Hepatocyte (in vitro differentiated cells): ENCODE measurements around the gene DAP. TPM values are rescaled to one million over a fixed set of nuclear protein-coding genes. Genes with fewer than 3 reads are reported as not detected.

ENCODE experiments used
- DNase-seq: peaks from one replicate; pipeline ENCODE4 v3.0.0-alpha.2; 2016; ENCODE audit warnings: low spot score
- H2AFZ ChIP-seq: fragments of 200-600 bp; sonication (generic); 2 replicates; pipeline ENCODE4 v1.6.0; 2016; ENCODE audit warnings: antibody characterized with exemption, mild to moderate bottlenecking
- H3K27ac ChIP-seq: fragments of 200-600 bp; sonication (generic); 2 replicates; pipeline ENCODE4 v1.5.1; 2016; ENCODE audit warnings: mild to moderate bottlenecking
- H3K27me3 ChIP-seq: fragments of 200-600 bp; sonication (generic); 2 replicates; pipeline ENCODE4 v1.6.1; 2016
- H3K36me3 ChIP-seq: fragments of 200-600 bp; sonication (generic); replicated peaks from 2 replicates; pipeline ENCODE4 v1.5.1; 2016; ENCODE audit warnings: low read depth; ENCODE audit not compliant: insufficient read depth
- H3K4me1 ChIP-seq: fragments of 200-600 bp; sonication (generic); 2 replicates; pipeline ENCODE4 v1.5.1; 2016; ENCODE audit warnings: mild to moderate bottlenecking, moderate library complexity; ENCODE audit not compliant: insufficient read depth
- H3K4me2 ChIP-seq: fragments of 200-600 bp; sonication (generic); 2 replicates; pipeline ENCODE4 v1.6.0; 2016
- H3K4me3 ChIP-seq: fragments of 200-600 bp; sonication (generic); 2 replicates; pipeline ENCODE4 v1.5.1; 2016; ENCODE audit warnings: mild to moderate bottlenecking
- H3K79me2 ChIP-seq: fragments of 200-600 bp; sonication (generic); 2 replicates; pipeline ENCODE4 v1.6.0; 2017; ENCODE audit warnings: mild to moderate bottlenecking
- H3K9me2 ChIP-seq: fragments of 200-600 bp; sonication (generic); replicated peaks from 2 replicates; pipeline ENCODE4 v1.6.0; 2017; ENCODE audit warnings: mild to moderate bottlenecking; ENCODE audit not compliant: insufficient read depth
- H3K9me3 ChIP-seq: fragments of 200-600 bp; sonication (generic); 2 replicates; pipeline ENCODE4 v1.5.1; 2016; ENCODE audit warnings: low read depth, mild to moderate bottlenecking
- H4K20me1 ChIP-seq: fragments of 200-600 bp; sonication (generic); 2 replicates; pipeline ENCODE4 v1.6.0; 2016; ENCODE audit warnings: mild to moderate bottlenecking; ENCODE audit not compliant: insufficient read depth, poor library complexity, severe bottlenecking
- CTCF ChIP-seq: fragments of 200-600 bp; sonication (generic); IDR thresholded peaks from 2 replicates; pipeline ENCODE4 v1.5.1; 2016; ENCODE audit warnings: antibody characterized with exemption, mild to moderate bottlenecking; ENCODE audit not compliant: poor library complexity
- EZH2 ChIP-seq: fragments of 200-600 bp; sonication (generic); IDR thresholded peaks from 2 replicates; pipeline ENCODE4 v1.6.1; 2016; ENCODE audit warnings: antibody characterized with exemption, mild to moderate bottlenecking, borderline replicate concordance
- EZH2phosphoT487 ChIP-seq: fragments of 200-600 bp; sonication (generic); IDR thresholded peaks from one replicate; pipeline ENCODE4 v1.6.1; 2018; ENCODE audit warnings: antibody characterized with exemption, mild to moderate bottlenecking, low read depth, moderate library complexity; ENCODE audit not compliant: unreplicated experiment, severe bottlenecking
- WGBS: methylation state at CpG from one replicate; pipeline ENCODE4 v1.1.6; 2016; ENCODE audit warnings: low lambda C conversion rate; ENCODE audit errors: missing lambda C conversion rate; 5-methylcytosine and 5-hydroxymethylcytosine counted together
- polyA plus RNA-seq: library from polyadenylated mRNA; unstranded; fragments of >200 nt; fragmentation: Nextera tagmentation; extraction: Ambion mirVana; gene quantifications from 2 replicates; pipeline ENCODE4 v1.2.1, GENCODE V29; 2016
- total RNA-seq: library from RNA; depleted of rRNA; stranded (reverse); fragments of >200 nt; gene quantifications from 2 replicates; pipeline ENCODE4 v1.2.3, GENCODE V29; 2014

Gene DAP
- total and polyA plus RNA-seq, 2 experiments from 2014 or later: 74.8 to 196 TPM

- no peaks in the 10 kb centered on the region for H3K9me2 ChIP-seq
- H3K4me3 ChIP-seq: no peak overlapping the region
- no peak for DNase-seq
- H3K4me1 ChIP-seq: peaks cover 7% of the 10 kb centered on the region
- H3K4me2 ChIP-seq: no peak overlapping the region
- no peaks in the 10 kb centered on the region for H3K36me3 ChIP-seq
- no peaks in the 10 kb centered on the region for H3K27me3 ChIP-seq
- TF ChIP-seq CTCF (no peak), EZH2 (no peak), EZH2phosphoT487 (no peak)
- no peak overlapping the region for H3K27ac ChIP-seq
- H2AFZ ChIP-seq: no peak overlapping the region
- WGBS: 68% methylated on average over 4 of the region's 4 CpGs
- no peaks in the 10 kb centered on the region for H4K20me1 ChIP-seq
- H3K9me3 ChIP-seq: no peaks in the 10 kb centered on the region
- H3K79me2 ChIP-seq: no peaks in the 10 kb centered on the region
These were observed 84.8 kb downstream of the DAP start for GRCh38 chr5:10676224-10676623.

- no peaks in the 10 kb centered on the region for H3K9me3 ChIP-seq
- H3K36me3 ChIP-seq: no peaks in the 10 kb centered on the region
- no peaks in the 10 kb centered on the region for H3K9me2 ChIP-seq
- TF ChIP-seq CTCF (no peak), EZH2 (no peak), EZH2phosphoT487 (no peak)
- no peak overlapping the region for H3K4me2 ChIP-seq
- H2AFZ ChIP-seq: no peak overlapping the region
- no peaks in the 10 kb centered on the region for H4K20me1 ChIP-seq
- H3K4me3 ChIP-seq: no peak overlapping the region
- no peaks in the 10 kb centered on the region for H3K79me2 ChIP-seq
- no peaks in the 10 kb centered on the region for H3K27me3 ChIP-seq
- no peak for DNase-seq
- 90% methylated on average over 14 of the region's 14 CpGs for WGBS
- H3K27ac ChIP-seq: no peak overlapping the region
- H3K4me1 ChIP-seq: peaks cover 7% of the 10 kb centered on the region
These were observed 85.8 kb downstream of the DAP start for GRCh38 chr5:10675177-10675700.

- 82% methylated on average over 6 of the region's 6 CpGs for WGBS
- TF ChIP-seq EZH2phosphoT487 (no peak), CTCF (no peak), EZH2 (no peak)
These were observed 86.5 kb downstream of the DAP start for GRCh38 chr5:10674582-10674981.

More at GRCh38 chr5:10674582-10674981, 86.5 kb downstream of the DAP start:
- no peaks in the 10 kb centered on the region for H3K27me3 ChIP-seq
- H3K4me3 ChIP-seq: no peak overlapping the region
- H3K27ac ChIP-seq: no peak overlapping the region
- H3K9me2 ChIP-seq: no peaks in the 10 kb centered on the region
- no peaks in the 10 kb centered on the region for H3K79me2 ChIP-seq
- no peaks in the 10 kb centered on the region for H3K36me3 ChIP-seq
- H2AFZ ChIP-seq: no peak overlapping the region
- no peak for DNase-seq
- H3K9me3 ChIP-seq: no peaks in the 10 kb centered on the region
- H4K20me1 ChIP-seq: no peaks in the 10 kb centered on the region
- H3K4me2 ChIP-seq: no peak overlapping the region
- peaks cover 7% of the 10 kb centered on the region for H3K4me1 ChIP-seq
